Measurements from ENCODE around the gene HYDIN.
A peak's percentile ranks its signal among the peaks of the same experiment; 100 is the strongest.
"Not testable (repeated sequence)": the region's sequence is repeated elsewhere in the genome, so short reads cannot be mapped to it uniquely, and the experiment has no call there.

Gene HYDIN

DNA sequence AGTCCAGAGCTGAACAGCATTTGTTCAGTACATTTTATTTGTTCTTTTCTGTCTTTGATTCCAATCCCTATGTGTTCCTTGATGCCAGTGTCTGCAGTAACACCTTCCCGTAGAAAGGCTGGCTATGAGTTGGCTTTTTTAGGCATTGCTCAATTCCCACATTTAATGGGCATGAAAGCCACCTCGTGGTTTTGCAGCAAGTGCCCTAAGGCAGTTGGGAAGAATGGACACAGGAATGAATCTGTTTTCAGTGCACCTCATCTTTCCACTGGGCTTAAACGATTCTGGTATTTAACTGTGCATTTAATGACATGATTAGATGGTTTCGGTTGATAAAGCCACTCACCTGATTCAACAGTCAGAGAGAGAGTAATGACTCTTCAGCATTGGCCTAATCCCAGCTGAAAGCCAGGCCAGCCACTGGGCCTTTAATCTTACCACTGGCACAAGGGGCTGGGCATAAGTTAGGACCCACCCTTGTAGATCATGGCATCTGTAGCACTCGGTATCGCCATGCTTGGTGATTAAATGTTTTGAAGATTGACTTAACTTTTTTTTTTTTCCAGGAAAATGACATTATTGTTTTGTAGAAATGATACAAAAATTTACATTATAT is 211.3 kb downstream of the HYDIN start:
- DNase-seq (ENCODE audit: low read depth, low spot score), result peak; percentile 40
- H3K27ac ChIP-seq, result not testable (repeated sequence)

DNA sequence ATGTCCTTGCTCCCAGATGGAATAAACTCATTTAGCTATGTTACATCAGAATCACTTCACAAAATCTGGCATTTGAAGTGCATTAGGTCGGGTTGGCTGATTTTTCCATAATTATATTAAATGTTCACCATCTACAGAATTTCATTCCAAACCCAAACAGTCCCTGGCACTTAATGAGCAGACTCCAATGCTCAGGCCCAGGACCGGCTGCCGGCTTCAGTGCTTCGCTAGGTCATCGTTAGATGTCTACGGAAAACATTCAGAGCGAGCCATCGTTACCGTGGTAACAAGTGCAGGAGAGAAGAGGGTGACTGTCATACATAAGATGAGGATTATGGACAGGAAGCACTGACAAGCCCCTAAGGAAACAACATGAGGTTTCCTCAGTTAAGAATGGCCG is 215.1 kb downstream of the HYDIN start:
- H3K27ac ChIP-seq; DNase-seq (ENCODE audit: low read depth, low spot score): not testable (repeated sequence)

DNA sequence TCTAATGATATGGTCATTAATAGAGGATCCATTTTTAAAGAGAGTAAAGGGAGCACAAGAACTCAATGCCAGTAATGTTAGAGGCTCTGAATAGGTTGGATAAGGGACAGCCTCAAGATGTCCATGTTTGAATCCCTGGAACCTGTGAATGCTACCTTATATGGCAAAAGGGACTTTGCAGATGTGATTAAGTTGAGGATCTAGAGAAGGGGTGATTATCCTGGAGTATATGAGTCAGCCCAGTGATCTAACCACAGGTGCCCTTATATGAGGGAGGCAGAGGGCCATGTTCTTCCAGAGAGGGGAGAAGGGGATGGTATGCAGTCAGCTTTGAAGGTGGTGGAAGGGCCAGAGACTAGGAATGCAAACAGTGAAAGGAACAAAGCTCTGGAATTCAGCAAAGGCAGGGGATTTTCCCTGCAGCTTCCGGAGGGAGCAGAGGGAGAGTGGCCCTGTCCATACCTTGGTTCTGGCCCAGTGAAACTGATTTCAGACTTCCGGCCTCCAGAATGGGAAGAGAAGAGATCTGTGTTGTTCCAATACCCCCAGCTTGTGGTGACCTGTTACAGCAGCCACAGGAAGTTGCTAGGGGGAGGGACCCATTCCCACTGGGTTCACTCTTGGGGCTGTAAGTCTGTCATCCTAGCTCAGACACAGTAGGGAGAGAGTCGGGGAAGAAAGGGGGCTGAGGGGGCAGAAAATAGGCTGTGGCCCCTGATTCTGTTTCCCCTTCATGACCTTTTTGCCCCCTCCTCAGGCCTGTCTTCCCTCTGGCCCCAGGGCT is 220.9 kb downstream of the HYDIN start:
- not testable (repeated sequence) for DNase-seq (ENCODE audit: low read depth, low spot score); H3K27ac ChIP-seq

DNA sequence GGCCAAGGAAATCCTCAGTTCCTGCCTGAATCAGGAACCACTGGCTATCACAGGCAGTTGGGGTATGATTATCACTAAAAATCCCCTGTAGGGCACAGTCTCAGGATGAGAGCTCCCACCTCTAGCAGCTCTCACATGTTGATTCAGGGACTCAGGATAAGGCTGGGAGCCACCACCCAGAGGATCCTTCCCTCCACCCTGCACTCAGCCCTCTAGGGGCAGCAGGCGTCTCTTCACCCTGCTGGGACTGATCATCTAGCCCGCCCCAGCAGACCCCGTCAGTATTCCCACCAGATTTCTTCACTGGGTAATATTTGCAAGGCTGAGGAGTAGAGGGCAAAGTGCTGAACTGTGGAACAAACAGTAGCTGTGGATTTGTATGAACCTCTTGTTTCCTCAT is 224.0 kb downstream of the HYDIN start:
- DNase-seq (ENCODE audit: low read depth, low spot score); H3K27ac ChIP-seq: not testable (repeated sequence)

DNA sequence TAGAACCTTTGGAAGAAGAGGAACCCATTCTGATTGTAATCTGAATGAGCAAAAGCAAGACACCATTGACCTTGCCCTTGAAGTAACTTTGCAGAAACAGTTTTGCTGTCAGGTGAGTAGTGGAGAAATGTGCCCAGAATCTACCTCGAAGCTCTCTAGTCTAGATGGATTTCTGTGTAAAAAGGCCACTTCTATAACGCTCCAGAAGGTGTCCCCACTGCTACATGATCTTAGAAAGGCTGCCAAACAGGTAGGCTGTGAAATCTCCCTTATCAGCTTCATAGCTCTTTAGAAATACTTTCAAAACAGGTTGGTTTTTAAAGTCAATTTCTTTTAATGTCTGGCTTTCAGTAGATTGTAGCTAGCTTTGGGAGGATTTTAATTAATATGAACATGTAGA is 230.8 kb downstream of the HYDIN start:
- not testable (repeated sequence) for DNase-seq (ENCODE audit: low read depth, low spot score); H3K27ac ChIP-seq

DNA sequence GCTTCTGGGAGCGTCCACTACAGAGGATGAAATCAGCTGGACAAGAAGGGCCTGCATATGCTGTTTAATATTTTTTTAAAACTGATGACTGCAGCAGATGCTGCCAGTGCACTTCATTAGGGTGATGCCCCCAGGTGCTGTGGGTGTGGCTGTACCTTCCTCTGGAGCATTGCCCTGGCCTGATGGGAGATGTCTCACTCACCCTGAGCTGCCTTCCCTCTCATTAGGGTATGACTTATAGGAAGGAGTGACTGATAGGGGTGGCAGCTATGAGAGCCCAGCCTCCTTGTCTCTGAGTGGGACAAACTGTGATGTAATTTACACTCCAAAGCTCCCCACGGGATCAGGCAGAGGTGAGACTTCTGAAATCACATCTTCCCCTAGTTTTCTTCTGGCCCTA is 234.7 kb downstream of the HYDIN start:
- not testable (repeated sequence) for DNase-seq (ENCODE audit: low read depth, low spot score)

DNA sequence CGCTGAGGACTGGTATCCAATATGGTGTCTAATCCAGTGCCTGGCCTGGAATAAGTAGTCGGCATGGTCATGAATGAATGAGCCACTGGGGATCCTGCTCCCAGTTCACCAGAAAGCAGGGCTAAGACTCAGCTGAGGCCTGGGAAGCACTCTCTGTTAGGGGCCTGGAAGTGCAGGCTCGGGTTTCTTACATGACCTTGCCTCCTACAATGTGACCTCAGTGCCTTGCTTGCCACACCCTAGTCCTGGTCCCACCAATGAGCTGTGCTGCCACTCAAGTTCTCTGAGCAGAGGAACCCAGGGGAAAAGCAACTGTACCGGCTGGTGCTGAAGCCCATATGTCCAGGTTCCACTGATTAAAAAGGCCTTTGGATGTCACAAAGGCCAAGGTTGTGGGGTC is 238.0 kb downstream of the HYDIN start:
- not testable (repeated sequence) for DNase-seq (ENCODE audit: low read depth, low spot score); H3K27ac ChIP-seq

More for the DNA sequence above, 234.7 kb downstream of the HYDIN start:
- not testable (repeated sequence) for H3K27ac ChIP-seq

DNA sequence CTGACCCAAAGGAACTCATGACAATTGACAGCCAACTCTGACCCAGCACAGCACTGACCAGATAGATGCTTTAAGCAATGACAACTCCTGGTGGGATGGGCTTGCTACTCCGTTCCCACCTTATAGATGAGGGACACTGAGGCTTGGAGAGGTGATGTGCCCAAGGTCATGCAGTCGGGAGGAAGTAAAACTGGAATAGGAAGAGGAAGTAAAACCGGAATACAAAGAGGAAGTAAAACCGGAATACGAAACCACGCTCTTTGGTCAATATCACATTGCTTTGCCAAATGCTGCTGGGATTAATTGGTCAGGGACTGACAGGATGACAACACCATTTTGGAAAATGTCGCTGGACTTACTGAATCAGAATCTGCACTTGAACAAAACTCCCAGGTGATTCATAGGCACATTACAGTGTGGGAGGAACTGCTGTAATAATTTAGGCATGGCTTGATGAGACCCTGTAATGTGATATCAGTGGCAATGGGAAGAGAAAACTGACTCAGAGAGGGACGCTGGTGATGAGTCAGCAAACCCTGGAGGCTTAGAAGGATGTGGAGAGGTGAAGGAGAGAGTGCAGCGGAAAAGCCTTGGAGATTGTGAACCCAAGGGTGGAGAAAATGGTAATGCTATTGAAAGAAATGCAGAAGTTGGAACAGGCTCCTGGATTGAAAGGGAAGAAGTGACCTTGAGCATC is 243.4 kb downstream of the HYDIN start:
- not testable (repeated sequence) for DNase-seq (ENCODE audit: low read depth, low spot score); H3K27ac ChIP-seq

DNA sequence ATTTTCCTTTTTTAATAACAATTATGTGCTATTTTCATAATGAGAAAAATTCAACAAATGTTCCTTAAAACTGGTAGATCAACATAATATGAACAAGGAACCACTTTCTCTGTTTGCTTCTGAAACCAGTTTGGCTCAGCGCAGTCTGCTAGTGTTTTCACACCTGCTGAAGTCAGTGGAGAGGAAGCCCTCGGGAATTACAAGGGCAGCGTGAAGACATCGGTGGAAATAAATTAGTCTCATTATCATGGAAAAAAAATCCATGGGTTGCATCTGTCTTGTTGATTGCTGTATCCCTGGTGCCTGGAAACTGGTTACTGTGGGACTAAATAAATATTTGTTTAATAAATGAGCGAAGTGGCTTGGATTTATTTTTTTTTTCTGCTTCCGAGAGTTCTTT is 245.8 kb downstream of the HYDIN start:
- not testable (repeated sequence) for H3K27ac ChIP-seq; DNase-seq (ENCODE audit: low read depth, low spot score)

DNA sequence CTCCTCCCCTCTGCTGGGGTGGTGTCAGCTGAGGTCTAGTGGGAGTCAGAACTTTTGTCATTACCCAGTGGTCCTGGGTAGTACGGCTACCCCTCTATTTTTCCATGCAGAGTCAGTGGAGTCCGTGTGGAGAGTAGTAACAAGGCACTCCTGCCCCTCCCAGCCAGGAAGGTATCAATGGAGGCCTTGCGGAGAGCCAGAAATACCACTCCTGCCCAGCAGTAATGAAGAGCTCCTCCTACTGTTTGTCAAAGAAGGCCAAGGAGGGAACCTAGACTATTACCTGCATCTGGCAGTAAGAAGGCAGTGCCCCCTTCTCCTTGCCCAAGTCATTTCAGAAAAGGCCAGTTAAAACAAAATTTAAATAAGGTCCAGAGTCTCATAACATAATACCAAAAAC is 262.2 kb downstream of the HYDIN start:
- not testable (repeated sequence) for DNase-seq (ENCODE audit: low read depth, low spot score); H3K27ac ChIP-seq

DNA sequence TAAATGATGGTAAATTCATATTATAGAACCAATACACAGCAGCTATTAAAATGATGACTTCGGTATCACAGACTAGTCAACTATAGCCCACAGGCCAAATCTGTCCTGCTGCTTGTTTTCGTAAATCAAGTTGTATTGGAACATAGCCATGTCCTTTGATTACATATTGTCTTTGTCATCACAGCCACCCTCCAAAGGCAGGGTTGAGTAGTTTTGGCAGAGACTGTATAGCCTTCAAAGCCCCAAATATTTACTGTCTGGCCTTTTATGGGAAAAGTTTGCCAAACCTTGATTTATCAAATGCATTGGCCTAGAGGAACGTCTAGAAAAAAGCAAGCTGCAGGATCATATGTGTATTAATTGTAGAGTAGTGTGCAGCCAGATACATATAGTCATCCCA is 270.4 kb downstream of the HYDIN start:
- DNase-seq (ENCODE audit: low read depth, low spot score); H3K27ac ChIP-seq: not testable (repeated sequence)

DNA sequence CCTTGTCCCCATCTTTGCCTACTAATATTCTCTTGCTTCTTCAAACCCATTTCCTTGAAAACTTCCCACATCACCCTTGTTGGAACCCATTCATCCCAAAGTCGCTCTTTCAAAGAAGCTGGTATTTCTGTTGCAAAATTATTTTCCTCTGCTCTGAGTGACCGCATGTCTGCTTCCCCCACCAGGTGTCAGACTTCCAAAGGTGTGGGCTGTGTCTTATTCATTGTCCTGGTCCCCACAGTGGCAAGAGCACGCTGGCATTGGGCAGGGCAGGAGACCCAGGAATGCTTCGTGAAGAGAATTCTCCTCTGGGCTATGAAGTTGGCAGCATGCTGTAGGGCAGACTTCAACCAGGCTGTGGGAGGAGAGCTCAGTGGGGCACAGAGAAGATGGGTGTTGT is 275.6 kb downstream of the HYDIN start:
- DNase-seq (ENCODE audit: low read depth, low spot score), result not testable (repeated sequence)

DNA sequence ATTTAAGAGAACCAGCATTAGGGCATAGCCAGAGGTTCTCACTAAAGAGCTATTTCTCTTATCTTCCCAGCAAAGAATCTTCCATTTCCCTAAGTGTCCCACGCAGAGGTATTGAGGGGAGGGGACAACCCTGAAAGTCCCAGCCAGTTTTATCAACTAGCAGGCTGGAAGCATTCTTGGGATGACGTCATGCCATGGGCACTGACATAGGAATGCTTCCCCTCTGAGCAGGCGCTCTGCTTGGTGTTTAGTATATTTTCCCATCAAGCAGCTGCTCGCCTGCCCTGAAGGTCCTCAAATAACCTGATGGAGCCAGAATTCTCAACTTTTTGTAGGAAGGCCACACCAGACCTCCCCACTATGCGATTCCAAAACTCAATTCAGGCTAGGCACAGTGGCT is 276.7 kb downstream of the HYDIN start:
- not testable (repeated sequence) for DNase-seq (ENCODE audit: low read depth, low spot score); H3K27ac ChIP-seq

More for the DNA sequence above, 275.6 kb downstream of the HYDIN start:
- not testable (repeated sequence) for H3K27ac ChIP-seq

DNA sequence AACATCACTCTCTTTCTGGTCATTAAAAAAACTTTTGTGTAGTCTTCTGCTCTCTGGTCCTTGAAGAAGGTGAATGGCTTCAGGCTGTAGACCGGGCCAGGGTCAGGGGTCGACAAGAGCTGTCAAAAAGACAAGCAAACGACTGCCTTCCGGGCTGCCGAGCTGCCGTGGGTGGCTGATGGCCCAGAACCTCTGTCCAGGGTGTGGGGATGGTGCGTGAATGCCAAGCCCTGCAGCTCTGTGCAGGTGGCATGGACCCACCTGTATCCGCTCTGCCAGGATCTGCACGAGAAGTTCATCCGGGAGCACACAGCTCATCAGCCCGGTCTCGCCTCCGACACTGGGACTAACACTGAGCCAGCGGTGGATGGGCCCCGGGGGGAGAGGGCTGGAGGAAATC is 287.0 kb downstream of the HYDIN start:
- DNase-seq (ENCODE audit: low read depth, low spot score); H3K27ac ChIP-seq: not testable (repeated sequence)

DNA sequence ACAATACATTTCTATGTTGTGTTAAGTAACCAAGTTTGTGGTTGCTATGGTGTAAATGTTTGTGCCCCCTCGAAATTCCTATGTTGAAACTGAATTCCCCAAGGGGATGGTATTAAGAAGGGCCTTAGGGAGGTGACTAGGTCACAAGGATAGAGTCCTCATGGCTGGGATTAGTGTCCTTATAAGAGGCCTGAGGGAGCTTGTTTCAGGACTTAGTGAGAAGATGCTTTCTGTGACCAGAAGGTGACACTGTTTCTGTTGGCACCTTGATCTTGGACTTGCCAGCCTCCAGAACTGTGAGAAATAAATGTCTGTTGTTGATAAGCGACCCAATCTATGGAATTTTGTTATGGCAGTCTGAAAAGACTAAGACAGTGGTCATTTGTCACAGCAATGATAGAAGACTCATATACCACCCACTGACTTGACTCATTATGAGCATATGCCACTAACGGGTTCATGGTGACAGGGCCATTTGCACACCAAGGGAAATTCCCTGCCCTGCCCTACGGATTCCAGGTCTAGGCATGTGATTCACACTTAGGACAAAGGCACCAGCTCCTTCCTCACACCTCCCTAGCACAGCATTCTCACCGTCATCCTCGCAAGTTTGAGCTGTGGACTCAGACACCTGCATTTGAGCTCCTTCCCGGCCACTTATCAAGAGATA is 290.7 kb downstream of the HYDIN start:
- DNase-seq (ENCODE audit: low read depth, low spot score); H3K27ac ChIP-seq: not testable (repeated sequence)

DNA sequence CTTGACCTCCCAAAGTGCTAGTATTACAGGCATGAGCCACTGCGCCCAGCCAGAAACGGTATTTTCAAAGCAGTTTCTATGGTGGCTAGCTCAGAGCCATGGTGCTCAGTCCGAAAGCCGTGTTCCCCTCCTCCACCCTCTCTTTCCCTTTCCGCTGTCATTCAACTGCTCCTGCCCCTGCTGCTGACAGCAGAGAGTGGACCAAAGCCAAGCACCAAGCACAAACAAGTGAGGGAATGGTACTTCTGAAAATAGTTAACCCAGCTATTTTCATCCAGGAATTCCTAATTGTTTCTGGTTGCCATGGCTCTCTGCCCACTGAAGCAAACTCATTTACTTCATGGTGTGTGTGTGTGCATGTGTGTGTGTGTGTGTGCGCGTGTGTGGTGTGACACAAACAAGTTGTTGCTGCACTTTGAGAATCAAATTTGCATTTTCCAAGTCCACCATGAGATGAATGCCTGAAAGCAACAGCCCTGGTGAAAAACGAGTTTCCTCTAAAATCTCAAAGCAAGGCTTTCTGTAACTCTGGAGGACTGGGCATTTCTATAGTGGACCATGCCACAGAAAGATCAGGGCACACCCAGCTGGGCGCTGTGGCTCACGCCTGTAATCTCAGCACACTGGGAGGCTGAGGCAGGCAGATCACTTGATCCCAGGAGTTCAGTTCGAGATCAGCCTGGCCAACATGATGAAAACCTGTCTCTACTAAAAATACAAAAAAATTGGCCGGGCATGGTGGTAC is 293.6 kb downstream of the HYDIN start:
- DNase-seq (ENCODE audit: low read depth, low spot score); H3K27ac ChIP-seq: not testable (repeated sequence)

DNA sequence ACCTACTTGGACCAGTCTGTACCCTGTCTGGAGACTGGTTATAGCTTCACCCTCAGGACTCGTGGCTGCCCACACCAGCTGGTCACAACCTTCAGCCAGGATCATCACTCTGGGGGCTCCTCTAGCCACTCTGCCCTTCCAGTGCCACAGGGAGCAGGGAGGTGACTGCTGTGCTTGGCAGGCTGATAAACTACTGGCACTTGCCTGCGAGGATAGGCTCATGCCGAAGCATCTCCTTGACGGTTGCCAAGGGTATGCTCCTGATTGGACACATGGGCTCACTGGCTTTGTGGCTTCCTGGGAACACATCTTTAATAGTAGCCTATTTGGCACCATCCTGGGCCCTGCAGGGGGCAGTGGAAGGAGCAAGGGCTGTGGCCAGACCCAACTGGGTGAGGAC is 295.2 kb downstream of the HYDIN start:
- not testable (repeated sequence) for H3K27ac ChIP-seq; DNase-seq (ENCODE audit: low read depth, low spot score)

DNA sequence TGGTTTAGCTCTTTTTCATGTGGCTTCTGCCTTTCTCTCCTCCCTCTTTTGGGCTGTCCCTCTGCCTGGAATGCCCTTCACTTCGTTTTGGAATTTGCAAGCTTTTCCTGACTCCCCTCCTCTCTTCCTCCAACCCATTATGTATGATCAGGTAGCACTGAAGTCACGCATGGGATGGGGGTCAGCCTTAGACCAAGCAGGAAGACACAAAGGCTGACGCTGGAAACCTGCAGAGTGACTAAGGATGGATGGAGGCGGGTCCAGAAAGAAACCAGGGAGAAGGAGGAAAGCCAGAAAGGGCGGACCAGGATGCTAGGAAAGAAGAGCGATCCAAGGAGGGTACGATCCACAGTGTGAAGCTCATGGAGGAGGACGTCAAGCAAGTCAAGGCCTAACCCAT is 296.8 kb downstream of the HYDIN start:
- not testable (repeated sequence) for DNase-seq (ENCODE audit: low read depth, low spot score); H3K27ac ChIP-seq

DNA sequence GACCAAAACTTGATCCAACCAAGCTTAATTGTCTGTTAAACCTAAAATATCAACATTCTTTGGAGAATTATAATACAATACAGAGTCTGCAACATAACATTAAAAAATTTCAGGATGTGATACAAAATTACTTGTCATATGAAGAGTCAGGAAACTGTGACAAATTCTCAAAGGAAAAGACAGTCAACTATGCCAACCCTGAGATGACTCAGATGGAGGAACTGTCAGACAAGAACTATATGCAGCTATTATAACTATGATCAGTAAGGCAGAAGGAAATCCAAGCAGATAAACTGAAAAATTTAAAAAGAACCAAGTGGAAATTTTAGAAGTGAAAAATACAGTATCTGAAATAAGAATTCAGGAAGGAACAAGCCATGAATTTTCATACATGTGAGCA is 299.8 kb downstream of the HYDIN start:
- DNase-seq (ENCODE audit: low read depth, low spot score); H3K27ac ChIP-seq: not testable (repeated sequence)

DNA sequence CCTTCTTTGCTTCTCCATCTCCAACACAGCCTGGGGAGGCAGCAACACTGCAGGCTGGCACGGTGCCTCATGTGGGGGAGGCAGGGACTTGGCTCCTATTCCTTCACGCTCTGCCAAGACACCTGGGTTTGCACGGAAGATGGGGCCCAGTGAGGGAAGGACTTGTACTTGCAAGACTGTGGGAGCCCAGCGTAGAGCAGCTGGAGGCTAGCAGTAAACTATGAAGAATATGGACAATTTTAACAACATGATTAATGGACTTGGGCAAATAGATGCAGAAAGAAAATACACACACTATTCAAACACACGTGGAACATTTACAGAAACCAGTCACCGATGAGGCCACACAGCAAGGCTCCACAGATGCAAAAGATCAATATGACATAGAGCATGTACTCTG is 308.4 kb downstream of the HYDIN start:
- not testable (repeated sequence) for DNase-seq (ENCODE audit: low read depth, low spot score); H3K27ac ChIP-seq
